ENCODE results near the gene PEDS1. TPM values are rescaled to one million over a fixed set of nuclear protein-coding genes. Genes with fewer than 3 reads are reported as not detected.
A peak's percentile ranks its signal among the peaks of the same experiment; 100 is the strongest.
"Not testable (repeated sequence)": the region's sequence is repeated elsewhere in the genome, so short reads cannot be mapped to it uniquely, and the experiment has no call there.

The PEDS1 gene
- total RNA-seq, 2 donors from 2014 or later, result 34.5 to 54.8 TPM

GRCh38 chr20:50163570-50164317 is 10.2 kb upstream of the PEDS1 start:
- 53% methylated on average over 9 of the region's 9 CpGs for WGBS
- no peaks in the 10 kb centered on the region for H3K27me3 ChIP-seq (replicated peaks; ENCODE audit: insufficient read depth)
- no peaks in the 10 kb centered on the region for H3K36me3 ChIP-seq
- H3K9me3 ChIP-seq, result no peaks in the 10 kb centered on the region
- intact Hi-C loops (cut with DNase I), result no loop called here
- H3K27ac ChIP-seq, result peak overlapping the region; percentile 43 to 46
- no peaks in the 10 kb centered on the region for H3K4me1 ChIP-seq (replicated peaks)
- DNase-seq (ENCODE audit: low spot score), result no peak
- no peak for TF ChIP-seq POLR2AphosphoS5 (IDR thresholded peaks at IDR 0.05)
- no peak for TF ChIP-seq CTCF (IDR thresholded peaks at IDR 0.05)
- no peak for TF ChIP-seq POLR2A (IDR thresholded peaks at IDR 0.05)
- no peak overlapping the region for H3K4me3 ChIP-seq

- intact Hi-C loops (cut with DNase I); H3K27ac ChIP-seq; H3K9me3 ChIP-seq; H3K4me3 ChIP-seq; H3K27me3 ChIP-seq (replicated peaks; ENCODE audit: insufficient read depth); DNase-seq (ENCODE audit: low spot score); H3K4me1 ChIP-seq (replicated peaks); H3K36me3 ChIP-seq: not testable (repeated sequence)
- WGBS, result 91% methylated on average over 7 of the region's 7 CpGs
Measured at GRCh38 chr20:50161494-50161893, 8.0 kb upstream of the PEDS1 start.

GRCh38 chr20:50153153-50153499 is 397 bp downstream of the PEDS1 start:
- Histone ChIP-seq H3K36me3 (no peaks in the 10 kb centered on the region), H3K9me3 (no peaks in the 10 kb centered on the region), H3K4me3 (peak overlapping the region; percentile 96), H3K27me3 (replicated peaks; ENCODE audit: insufficient read depth) (no peaks in the 10 kb centered on the region), H3K4me1 (replicated peaks) (peaks cover 25% of the 10 kb centered on the region), H3K27ac (peak overlapping the region; percentile 88 to 90)
- 0% methylated on average over 18 of the region's 18 CpGs for WGBS
- intact Hi-C loops (cut with DNase I), result no loop called here
- no peak for DNase-seq (ENCODE audit: low spot score)
- TF ChIP-seq POLR2AphosphoS5 (IDR thresholded peaks at IDR 0.05) (no peak), CTCF (IDR thresholded peaks at IDR 0.05) (no peak), POLR2A (IDR thresholded peaks at IDR 0.05) (no peak)

GRCh38 chr20:50152394-50153152 is 950 bp downstream of the PEDS1 start:
- 4% methylated on average over 4 of the region's 4 CpGs for WGBS
- no peaks in the 10 kb centered on the region for H3K27me3 ChIP-seq (replicated peaks; ENCODE audit: insufficient read depth)
- intact Hi-C loops (cut with DNase I), result no loop called here
- H3K4me1 ChIP-seq (replicated peaks), result peaks cover 25% of the 10 kb centered on the region
- peak overlapping the region; percentile 88 to 90 for H3K27ac ChIP-seq
- no peak for DNase-seq (ENCODE audit: low spot score)
- no peaks in the 10 kb centered on the region for H3K9me3 ChIP-seq
- H3K4me3 ChIP-seq, result peak overlapping the region; percentile 96
- TF ChIP-seq POLR2A (IDR thresholded peaks at IDR 0.05) (no peak), POLR2AphosphoS5 (IDR thresholded peaks at IDR 0.05) (peak; percentile 42), CTCF (IDR thresholded peaks at IDR 0.05) (peak in 3 of 4 experiments; percentile 18 to 46 (median 43))
- no peaks in the 10 kb centered on the region for H3K36me3 ChIP-seq

GRCh38 chr20:50151034-50151743 is 2.3 kb downstream of the PEDS1 start:
- Histone ChIP-seq H3K4me1 (replicated peaks) (peaks cover 34% of the 10 kb centered on the region), H3K27ac (peak overlapping the region; percentile 88 to 90)
- intact Hi-C loops (cut with DNase I), result no loop called here

More at GRCh38 chr20:50151034-50151743, 2.3 kb downstream of the PEDS1 start:
- Histone ChIP-seq H3K36me3 (no peaks in the 10 kb centered on the region), H3K27me3 (replicated peaks; ENCODE audit: insufficient read depth) (no peaks in the 10 kb centered on the region), H3K9me3 (no peaks in the 10 kb centered on the region), H3K4me3 (no peak overlapping the region)
- 75% methylated on average over 10 of the region's 10 CpGs for WGBS
- TF ChIP-seq POLR2AphosphoS5 (IDR thresholded peaks at IDR 0.05), result peak; percentile 71
- TF ChIP-seq POLR2A (IDR thresholded peaks at IDR 0.05), result peak; percentile 44
- TF ChIP-seq CTCF (IDR thresholded peaks at IDR 0.05), result no peak
- peak; percentile 77 for DNase-seq (ENCODE audit: low spot score)
